K562 (cell line): ENCODE data around the gene NRCAM. TPM values are rescaled to one million over a fixed set of nuclear protein-coding genes. Genes with fewer than 3 reads are reported as not detected.

ENCODE experiments used
- ARHGAP35 ChIP-seq: fragments of 450-650 bp; IDR thresholded peaks from 2 replicates; pipeline ENCODE4 v1.6.1; 2018; ENCODE audit not compliant: partially characterized antibody
- ATF1 ChIP-seq, 2 experiments: fragments of 450-650 bp in 1 of 2; IDR thresholded peaks; 2 replicates each; pipeline ENCODE4 v1.6.1; 2016; ENCODE audit warnings: missing compliant biosample characterization in 1 of 2, missing genetic modification characterization in 1 of 2
- ATF7 ChIP-seq: fragments of 450-650 bp; IDR thresholded peaks from 2 replicates; pipeline ENCODE4 v1.7.1; 2014; ENCODE audit warnings: mild to moderate bottlenecking, moderate library complexity
- CBFA2T2 ChIP-seq: fragments of 450-650 bp; conservative IDR thresholded peaks from 2 replicates; pipeline ENCODE4 v1.6.1; 2017; ENCODE audit warnings: mild to moderate bottlenecking
- CBFA2T3 ChIP-seq: fragments of 450-650 bp; IDR thresholded peaks from 2 replicates; pipeline ENCODE4 v1.6.1; 2017
- CEBPZ ChIP-seq: fragments of 150-350 bp; IDR thresholded peaks from 2 replicates; pipeline ENCODE4 v1.6.1; 2014; ENCODE audit warnings: low read depth, mild to moderate bottlenecking, low read length, borderline replicate concordance
- DNMT1 ChIP-seq: fragments of 450-650 bp; IDR thresholded peaks from 2 replicates; pipeline ENCODE4 v1.6.1; 2016; ENCODE audit warnings: antibody characterized with exemption, mild to moderate bottlenecking
- ERF ChIP-seq: fragments of 450-650 bp; formaldehyde crosslinking; IDR thresholded peaks from 2 replicates; pipeline ENCODE4 v1.4.0; 2020; ENCODE audit warnings: mild to moderate bottlenecking, mixed read lengths
- ESRRA ChIP-seq: fragments of 450-650 bp; IDR thresholded peaks from 2 replicates; pipeline ENCODE4 v1.6.1; 2014; ENCODE audit warnings: low read depth, mild to moderate bottlenecking, moderate library complexity, borderline replicate concordance
- GATAD2B ChIP-seq: fragments of 450-650 bp; IDR thresholded peaks from 2 replicates; pipeline ENCODE4 v1.6.1; 2017; ENCODE audit warnings: mild to moderate bottlenecking, borderline replicate concordance
- HDAC2 ChIP-seq: fragments of 450-650 bp; IDR thresholded peaks from 2 replicates; pipeline ENCODE4 v1.6.1; 2016; ENCODE audit warnings: mild to moderate bottlenecking
- LCOR ChIP-seq: sonication (generic); formaldehyde crosslinking; IDR thresholded peaks from 2 replicates; pipeline ENCODE4 v1.8.0; 2022; ENCODE audit warnings: mild to moderate bottlenecking, missing genetic modification reagents
- MAFK ChIP-seq: IDR thresholded peaks from 2 replicates; pipeline ENCODE4 v1.6.1; 2011; ENCODE audit warnings: low read length, improper control_type of control experiment
- MTA1 ChIP-seq: fragments of 450-650 bp; IDR thresholded peaks from 2 replicates; pipeline ENCODE4 v1.6.1; 2017; ENCODE audit warnings: borderline replicate concordance
- MYNN ChIP-seq, 2 experiments: sonication (generic); formaldehyde crosslinking in 1 of 2; IDR thresholded peaks; 2 replicates each; pipeline versions ENCODE4 v1.5.0 to v1.6.1; 2016 to 2020; ENCODE audit warnings: antibody characterized with exemption in 1 of 2, missing genetic modification reagents in 1 of 2
- NR0B1 ChIP-seq: fragments of 450-650 bp; IDR thresholded peaks from one replicate; pipeline ENCODE4 v1.6.1; 2018; ENCODE audit warnings: mild to moderate bottlenecking, moderate library complexity; ENCODE audit not compliant: partially characterized antibody
- PTTG1 ChIP-seq: fragments of 450-650 bp; IDR thresholded peaks from 2 replicates; pipeline ENCODE4 v1.6.1; 2016; ENCODE audit warnings: low read depth, mild to moderate bottlenecking, missing genetic modification characterization, missing compliant biosample characterization
- RBM34 ChIP-seq: fragments of 200-400 bp; formaldehyde crosslinking; IDR thresholded peaks from 2 replicates; pipeline ENCODE4 v1.6.1; 2018; ENCODE audit warnings: low read length, borderline replicate concordance; ENCODE audit not compliant: insufficient read depth
- SRSF9 ChIP-seq: fragments of 200-400 bp; formaldehyde crosslinking; IDR thresholded peaks from 2 replicates; pipeline ENCODE4 v1.6.1; 2017; ENCODE audit warnings: low read depth, low read length, borderline replicate concordance
- ZKSCAN3 ChIP-seq: fragments of 250-450 bp; sonication (Bioruptor Pico); IDR thresholded peaks from 2 replicates; pipeline ENCODE4 v1.4.0; 2020
- ZNF277 ChIP-seq: fragments of 250-450 bp; sonication (Bioruptor Pico); IDR thresholded peaks from 2 replicates; pipeline ENCODE4 v1.8.0; 2022; ENCODE audit warnings: inconsistent platforms, mild to moderate bottlenecking, moderate library complexity, borderline replicate concordance
- polyA plus RNA-seq, 8 experiments: library from polyadenylated mRNA; depleted of rRNA in 4 of 8; stranded (reverse) in 5 of 8; unstranded in 3 of 8; fragments of >200 nt; fragmentation: Nextera tagmentation in 2 of 8; fragmentation: Illumina TruSeq in 1 of 8; extraction: Ambion mirVana in 2 of 8; extraction: Trizol in 1 of 8; gene quantifications; 2 replicates each; pipeline versions ENCODE4 v1.2.1 to v1.2.3, GENCODE V29; 2011 to 2014; ENCODE audit warnings: inconsistent platforms in 1 of 8, missing spikeins in 1 of 8
- total RNA-seq, 7 experiments: library from RNA; depleted of rRNA in 6 of 7; stranded (reverse); fragments of >200 nt in 6 of 7; fragmentation: Illumina TruSeq in 2 of 7; extraction: Trizol in 2 of 7; gene quantifications; 2 replicates each; pipeline versions ENCODE4 v1.2.1 to v1.2.3, GENCODE V29; 2011 to 2021; ENCODE audit warnings: low replicate concordance in 1 of 7
- TF ChIP-seq, protein P1 (sequence below), 3 experiments: IDR thresholded peaks in 2 of 3; conservative IDR thresholded peaks in 1 of 3; 2 replicates each; pipeline ENCODE4 v1.5.1; 2011 to 2012; ENCODE audit warnings: low read length in 3 of 3, mild to moderate bottlenecking in 3 of 3, control low read depth in 2 of 3, improper control_type of control experiment in 1 of 3, inconsistent platforms in 1 of 3, low read depth in 1 of 3, mixed read lengths in 1 of 3, moderate library complexity in 1 of 3; ENCODE audit not compliant: insufficient read depth in 2 of 3

Gene NRCAM
- total and polyA plus RNA-seq, 9 of the 15 experiments (the other 6 are each of a cell fraction or from before 2014, with no cell fraction given): 0.03 to 0.54 (median 0.12) TPM; not detected in 1

DNA sequence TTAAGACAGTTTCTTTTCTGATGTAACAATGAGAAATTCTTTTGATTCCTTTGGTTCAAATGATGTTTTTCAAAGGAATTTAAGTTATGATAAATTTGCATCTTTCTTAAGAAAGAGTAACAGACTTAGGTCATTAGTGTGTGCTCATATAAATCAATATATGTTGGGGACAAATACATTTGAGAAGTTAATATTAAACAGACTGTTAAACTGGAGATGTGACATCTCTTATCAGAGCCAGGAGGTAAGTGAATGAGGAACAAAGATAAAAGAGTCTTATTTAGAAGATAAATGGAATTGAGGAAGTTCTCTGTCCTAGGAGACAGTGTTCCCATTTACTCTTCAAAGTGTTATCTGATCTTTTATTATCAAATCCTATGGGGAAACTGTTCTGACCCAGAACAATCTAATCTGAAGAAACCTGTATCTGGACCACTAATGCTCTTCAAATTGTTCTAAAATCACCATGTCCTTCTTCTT lies 221.2 kb downstream of the NRCAM start (continued):
- TF ChIP-seq ZNF277 (CRISPR knock-in tag): no peak
- peak; percentile 52; the same call in 1 of the 2 replicates for TF ChIP-seq CBFA2T2
- no peak for TF ChIP-seq RBM34
- peak; percentile 30; the same call in 1 of the 2 replicates for TF ChIP-seq ATF7
- no peak for TF ChIP-seq CEBPZ
- TF ChIP-seq DNMT1: peak; percentile 68; the same call in 1 of the 2 replicates
- TF ChIP-seq PTTG1 (tag): no peak
- TF ChIP-seq ERF (CRISPR knock-in tag): no peak
- TF ChIP-seq ZKSCAN3 (CRISPR knock-in tag): no peak
- no peak for TF ChIP-seq ARHGAP35
- peak; percentile 89 for TF ChIP-seq MTA1
- TF ChIP-seq, protein P1, sequence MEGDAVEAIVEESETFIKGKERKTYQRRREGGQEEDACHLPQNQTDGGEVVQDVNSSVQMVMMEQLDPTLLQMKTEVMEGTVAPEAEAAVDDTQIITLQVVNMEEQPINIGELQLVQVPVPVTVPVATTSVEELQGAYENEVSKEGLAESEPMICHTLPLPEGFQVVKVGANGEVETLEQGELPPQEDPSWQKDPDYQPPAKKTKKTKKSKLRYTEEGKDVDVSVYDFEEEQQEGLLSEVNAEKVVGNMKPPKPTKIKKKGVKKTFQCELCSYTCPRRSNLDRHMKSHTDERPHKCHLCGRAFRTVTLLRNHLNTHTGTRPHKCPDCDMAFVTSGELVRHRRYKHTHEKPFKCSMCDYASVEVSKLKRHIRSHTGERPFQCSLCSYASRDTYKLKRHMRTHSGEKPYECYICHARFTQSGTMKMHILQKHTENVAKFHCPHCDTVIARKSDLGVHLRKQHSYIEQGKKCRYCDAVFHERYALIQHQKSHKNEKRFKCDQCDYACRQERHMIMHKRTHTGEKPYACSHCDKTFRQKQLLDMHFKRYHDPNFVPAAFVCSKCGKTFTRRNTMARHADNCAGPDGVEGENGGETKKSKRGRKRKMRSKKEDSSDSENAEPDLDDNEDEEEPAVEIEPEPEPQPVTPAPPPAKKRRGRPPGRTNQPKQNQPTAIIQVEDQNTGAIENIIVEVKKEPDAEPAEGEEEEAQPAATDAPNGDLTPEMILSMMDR (IDR thresholded peaks at IDR 0.05 in 2 of 3, conservative IDR thresholded peaks at IDR 0.05 in 1 of 3; ENCODE audit: insufficient read depth in 2 of 3, low read depth in 1 of 3, low read length in 3 of 3): no peak
- TF ChIP-seq NR0B1: no peak
- no peak for TF ChIP-seq ATF1 (CRISPR knock-in tag; IDR thresholded peaks at IDR 0.05)
- no peak for TF ChIP-seq ATF1 (tag; IDR thresholded peaks at IDR 0.05)
- peak; percentile 73 for TF ChIP-seq GATAD2B
- TF ChIP-seq LCOR (CRISPR knock-in tag): peak; percentile 55; the same call in 1 of the 2 replicates
- TF ChIP-seq SRSF9: no peak
- no peak for TF ChIP-seq MAFK
- peak; percentile 85 for TF ChIP-seq HDAC2
- peak; percentile 65; the same call in 1 of the 2 replicates for TF ChIP-seq CBFA2T3
- 0 out of 2 replicates have a peak, but pooled peaks have one; percentile 4 for TF ChIP-seq ESRRA
- TF ChIP-seq MYNN (IDR thresholded peaks at IDR 0.05): no peak
- TF ChIP-seq MYNN (CRISPR knock-in tag; IDR thresholded peaks at IDR 0.05): no peak
